ENCODE results near the gene GNB1. TPM values are rescaled to one million over a fixed set of nuclear protein-coding genes. Genes with fewer than 3 reads are reported as not detected.

Gene GNB1
- total and polyA plus RNA-seq, 2 of the 4 experiments (the other 2 are of a cell fraction) = 73.5 to 371 TPM

DNA sequence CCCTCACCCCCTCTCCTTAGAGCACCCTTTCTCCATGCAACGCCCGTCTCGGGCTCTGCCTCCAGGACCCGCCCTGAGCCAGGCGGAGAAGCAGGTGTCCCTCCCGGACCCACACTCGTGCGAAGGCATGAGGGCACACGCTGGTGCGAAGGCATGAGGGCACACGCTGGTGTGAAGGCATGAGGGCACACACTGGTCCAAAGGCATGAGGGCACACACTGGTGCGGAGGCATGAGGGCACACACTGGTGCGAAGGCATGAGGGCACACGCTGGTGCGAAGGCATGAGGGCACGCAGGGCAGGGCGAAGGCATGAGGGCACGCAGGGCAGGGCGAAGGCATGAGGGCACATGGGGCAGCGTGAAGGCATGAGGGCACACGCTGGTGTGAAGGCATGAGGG, 34.0 kb upstream of the GNB1 start (continued):
- TF ChIP-seq RFX5 (IDR thresholded peaks at IDR 0.05; ENCODE audit: low read depth, low read length) = no peak
- no peak for TF ChIP-seq RCOR1 (IDR thresholded peaks at IDR 0.05; ENCODE audit: insufficient replicate concordance, low read length)
- TF ChIP-seq RAD21 (IDR thresholded peaks at IDR 0.05; ENCODE audit: low read length) = no peak
- TF ChIP-seq MAFK (IDR thresholded peaks at IDR 0.05; ENCODE audit: low read depth, low read length) = no peak

GRCh38 chr1:1924386-1924785, 33.5 kb upstream of the GNB1 start:
- no peak for ATAC-seq (ENCODE audit: low read depth)
- intact Hi-C loops (cut with micrococcal nuclease) = no loop called here
- in situ Hi-C loops (cut with MboI; ENCODE audit: low sequenced_read_pairs) = no loop called here

More at GRCh38 chr1:1924386-1924785, 33.5 kb upstream of the GNB1 start:
- H2BK120ac ChIP-seq (ENCODE audit: low read depth, low read length) = no peak overlapping the region
- 40% methylated on average over 1 of the region's 18 CpGs; no CpG with 5 or more reads in 1 of the 2 experiments for WGBS, 2 experiments (ENCODE audit: extremely low coverage in 2 of 2, insufficient read length in 1 of 2)
- H2BK15ac ChIP-seq (ENCODE audit: low read depth, low read length) = no peak overlapping the region
- H2BK20ac ChIP-seq (ENCODE audit: low read depth, low read length) = no peak overlapping the region
- H4K8ac ChIP-seq (ENCODE audit: low read depth in 2 of 2, low read length in 2 of 2) = no peak overlapping the region
- no peak overlapping the region for H3K4me3 ChIP-seq (ENCODE audit: insufficient read depth, low read depth, low read length)
- no peak overlapping the region for H2BK5ac ChIP-seq (ENCODE audit: low read depth, low read length, poor library complexity, severe bottlenecking)
- DNase-seq = no peak
- CTCF ChIA-PET = no interaction called here
- dilution Hi-C loops (cut with HindIII; ENCODE audit: low sequenced_read_pairs, unreplicated experiment) = no loop called here
- POLR2A ChIA-PET (ENCODE audit: unreplicated experiment) = no interaction called here
- no peak overlapping the region for H3K56ac ChIP-seq (ENCODE audit: extremely low read depth, insufficient read depth, low read length)
- BruUV-seq (replicated peaks) = no TSS peak
- no peak overlapping the region for H2AK9ac ChIP-seq (replicated peaks; ENCODE audit: low read depth, low read length, poor library complexity)
- H3K79me1 ChIP-seq (ENCODE audit: low read depth in 1 of 2, low read length in 2 of 2) = no peaks in the 10 kb centered on the region
- no peaks in the 10 kb centered on the region for H4K20me1 ChIP-seq (ENCODE audit: insufficient read depth, low read length)
- no peak overlapping the region for H4K91ac ChIP-seq (ENCODE audit: insufficient read depth, low read depth, low read length)
- no peak overlapping the region for H3K23ac ChIP-seq (ENCODE audit: low read depth, low read length)
- H3K18ac ChIP-seq (ENCODE audit: low read depth, low read length) = no peak overlapping the region
- H3K9ac ChIP-seq (ENCODE audit: low read depth, low read length) = no peak overlapping the region
- H3K4me1 ChIP-seq (ENCODE audit: control insufficient read depth, insufficient read depth, low read length) = no peaks in the 10 kb centered on the region
- H3K9me3 ChIP-seq (ENCODE audit: control insufficient read depth, insufficient read depth, low read length) = no peaks in the 10 kb centered on the region
- no peak overlapping the region for H4K5ac ChIP-seq (ENCODE audit: low read depth, low read length)
- H3K4ac ChIP-seq (ENCODE audit: low read depth, low read length) = no peak overlapping the region
- H3K9me1 ChIP-seq (ENCODE audit: insufficient read depth, low read length) = peaks cover 4% of the 10 kb centered on the region; the same call in 1 of the 2 replicates
- peaks cover 5% of the 10 kb centered on the region; the same call in 1 of the 2 replicates for H3K27me3 ChIP-seq (ENCODE audit: control insufficient read depth, insufficient read depth, low read length)
- H3K4me2 ChIP-seq (ENCODE audit: low read depth, low read length) = no peak overlapping the region
- no peak overlapping the region for H3K27ac ChIP-seq (ENCODE audit: insufficient read depth, low read length)
- H3K36me3 ChIP-seq (ENCODE audit: control insufficient read depth, insufficient read depth, low read length) = no peaks in the 10 kb centered on the region
- H2AFZ ChIP-seq (replicated peaks; ENCODE audit: low read length, poor library complexity) = no peak overlapping the region
- TF ChIP-seq FOS (IDR thresholded peaks at IDR 0.05; ENCODE audit: low read depth, low read length) (no peak), RFX5 (IDR thresholded peaks at IDR 0.05; ENCODE audit: low read depth, low read length) (no peak), RAD21 (IDR thresholded peaks at IDR 0.05; ENCODE audit: low read length) (no peak), CHD1 (IDR thresholded peaks at IDR 0.05; ENCODE audit: low read depth, low read length) (no peak), CEBPB (IDR thresholded peaks at IDR 0.05; ENCODE audit: low read depth, low read length) (no peak), MAZ (IDR thresholded peaks at IDR 0.05; ENCODE audit: borderline replicate concordance, low read depth, low read length) (no peak), SMC3 (IDR thresholded peaks at IDR 0.05; ENCODE audit: low read depth, low read length) (no peak), MAFK (IDR thresholded peaks at IDR 0.05; ENCODE audit: low read depth, low read length) (no peak), RCOR1 (IDR thresholded peaks at IDR 0.05; ENCODE audit: insufficient replicate concordance, low read length) (no peak)
- H3K14ac ChIP-seq (replicated peaks; ENCODE audit: low read depth, low read length) = no peak overlapping the region
- no peak overlapping the region for H2AK5ac ChIP-seq (ENCODE audit: low read depth, low read length)

Measured in IMR-90 (cell line).